Stimulated activated CD8-positive, alpha-beta memory T cell treated with anti-CD3 and anti-CD28 coated beads, Interleukin-12 subunit alpha, Interleukin-12 subunit beta, amount 100 ng/mL, for 1 hour (primary cell): ENCODE measurements around the gene ANKRD39.
A peak's percentile ranks its signal among the peaks of the same experiment; 100 is the strongest.
"Not testable (repeated sequence)": the region's sequence is repeated elsewhere in the genome, so short reads cannot be mapped to it uniquely, and the experiment has no call there.

Source experiments
- DNase-seq: peaks from one replicate; pipeline ENCODE4 v3.0.0-alpha.2; 2020; ENCODE audit warnings: low read depth

Gene ANKRD39

GRCh38 chr2:96857667-96858372, at the start of gene ANKRD39:
Gene ANKRD39, minus strand, starts transcription at chr2:96858016. Its CDS starts 29 bp downstream, at chr2:96857987.
- DNase-seq, result peak; percentile 93

- DNase-seq, result no peak
These were observed 48.9 kb upstream of the ANKRD39 start for GRCh38 chr2:96906729-96907114.

GRCh38 chr2:96903815-96904214, 46.0 kb upstream of the ANKRD39 start:
- DNase-seq, result no peak

- no peak for DNase-seq
These were observed 45.5 kb upstream of the ANKRD39 start for GRCh38 chr2:96903318-96903717.

- no peak for DNase-seq
These were observed 42.4 kb upstream of the ANKRD39 start for GRCh38 chr2:96900237-96900636.

- no peak for DNase-seq
These were observed 41.6 kb upstream of the ANKRD39 start for GRCh38 chr2:96899413-96899741.

- DNase-seq, result no peak
These were observed 41.0 kb upstream of the ANKRD39 start for GRCh38 chr2:96898641-96899412.

GRCh38 chr2:96898135-96898505, 40.3 kb upstream of the ANKRD39 start:
- no peak for DNase-seq

- no peak for DNase-seq
These were observed 39.8 kb upstream of the ANKRD39 start for GRCh38 chr2:96897491-96898134.

GRCh38 chr2:96895746-96896651, 38.2 kb upstream of the ANKRD39 start:
- no peak for DNase-seq

- DNase-seq, result no peak
These were observed 37.4 kb upstream of the ANKRD39 start for GRCh38 chr2:96895032-96895745.

- DNase-seq, result no peak
These were observed 36.3 kb upstream of the ANKRD39 start for GRCh38 chr2:96894151-96894531.

GRCh38 chr2:96893289-96894150, 35.7 kb upstream of the ANKRD39 start:
- no peak for DNase-seq

- no peak for DNase-seq
These were observed 33.9 kb upstream of the ANKRD39 start for GRCh38 chr2:96891591-96892333.

GRCh38 chr2:96890726-96891385, 33.0 kb upstream of the ANKRD39 start:
- DNase-seq, result no peak

GRCh38 chr2:96890252-96890651, 32.4 kb upstream of the ANKRD39 start:
- DNase-seq, result no peak

GRCh38 chr2:96889502-96889901, 31.7 kb upstream of the ANKRD39 start:
- not testable (repeated sequence) for DNase-seq

GRCh38 chr2:96888072-96889011, 30.5 kb upstream of the ANKRD39 start:
- no peak for DNase-seq
